ENCODE results near the gene FLOT2.
"Not testable (repeated sequence)": the region's sequence is repeated elsewhere in the genome, so short reads cannot be mapped to it uniquely, and the experiment has no call there.

FLOT2 gene

DNA sequence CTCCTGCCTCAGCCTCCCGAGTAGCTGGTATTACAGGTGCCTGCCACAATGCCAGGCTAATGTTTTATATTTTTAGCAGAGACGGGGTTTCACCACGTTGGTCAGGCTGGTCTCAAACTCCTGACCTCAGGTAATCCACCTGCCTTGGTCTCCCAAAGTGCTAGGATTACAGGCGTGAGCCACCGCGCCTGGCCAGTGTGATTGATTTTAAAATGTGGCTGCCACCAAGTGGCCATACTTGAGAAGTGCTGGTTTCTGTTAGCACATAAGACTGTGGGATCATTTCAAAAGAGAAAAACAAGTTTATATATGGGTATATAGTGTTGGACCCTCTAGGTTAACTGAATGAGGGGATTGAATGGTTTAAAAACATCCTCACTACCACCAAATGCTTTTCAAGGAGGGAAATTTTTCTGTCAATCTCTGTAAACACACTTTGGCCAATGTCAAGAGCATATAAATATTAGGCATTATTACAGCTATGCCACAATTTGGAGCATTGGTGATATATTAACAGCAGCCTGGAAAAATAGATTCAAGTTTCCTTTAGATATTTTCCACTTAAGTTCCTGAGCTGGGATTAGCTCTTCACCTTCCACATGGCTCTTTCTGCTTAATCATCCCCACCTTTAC lies 18.9 kb upstream of the FLOT2 start:
- DNase-seq, result no peak

- DNase-seq, result no peak
Measured at GRCh38 chr17:28912938-28913333, 15.4 kb upstream of the FLOT2 start.

- DNase-seq, result no peak
Measured at GRCh38 chr17:28912281-28912937, 14.9 kb upstream of the FLOT2 start.

- DNase-seq, result no peak
Measured at GRCh38 chr17:28911411-28912045, 14.0 kb upstream of the FLOT2 start.

DNA sequence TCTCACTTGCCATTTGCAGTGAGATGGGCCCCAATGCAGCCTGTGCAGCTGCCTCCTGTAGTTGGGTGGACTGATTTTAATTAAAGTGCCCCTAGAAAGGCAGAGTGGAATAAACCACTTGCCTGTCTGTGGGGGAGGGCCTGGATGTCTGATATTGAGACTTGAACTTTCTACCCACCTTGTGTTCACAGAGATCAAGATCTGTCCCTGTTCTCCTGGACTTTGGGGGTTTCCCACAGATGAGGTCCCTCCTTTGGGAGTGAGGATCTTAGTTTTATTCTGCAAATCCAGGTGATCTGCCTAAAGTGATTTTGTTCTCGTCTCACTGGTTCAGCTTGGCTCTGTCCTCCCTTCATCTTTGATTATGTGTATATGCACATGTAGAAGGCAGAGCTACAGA lies 13.0 kb upstream of the FLOT2 start:
- no peak for DNase-seq

DNA sequence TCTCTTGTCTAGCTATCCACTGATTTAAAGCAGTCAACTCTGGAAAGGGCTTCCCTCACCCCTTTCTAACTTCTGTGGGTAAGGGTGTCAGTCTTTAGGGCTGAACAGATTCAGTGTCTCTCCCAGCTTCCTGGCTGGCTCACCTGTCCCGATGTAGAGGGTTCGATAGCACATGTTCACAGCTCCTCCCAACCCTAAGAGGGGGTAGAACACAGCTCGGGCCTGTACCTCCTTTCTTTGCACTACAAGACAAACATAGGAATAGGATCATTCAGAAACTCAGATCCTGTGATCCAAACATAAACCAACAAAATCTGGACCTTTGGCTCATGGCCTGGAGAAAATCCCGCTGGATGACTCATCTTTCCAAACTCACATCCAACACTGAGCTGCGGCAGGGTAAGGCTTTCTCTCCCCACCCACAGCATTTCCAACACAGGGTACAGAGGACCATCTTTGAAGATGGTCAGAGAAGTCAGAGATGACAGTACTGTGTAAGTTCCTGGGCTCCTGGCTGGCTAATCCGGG lies 11.2 kb upstream of the FLOT2 start:
- DNase-seq, result no peak

- no peak for DNase-seq
Measured at GRCh38 chr17:28907709-28908475, 10.4 kb upstream of the FLOT2 start.

- no peak for DNase-seq
Measured at GRCh38 chr17:28906706-28907438, 9.3 kb upstream of the FLOT2 start.

DNA sequence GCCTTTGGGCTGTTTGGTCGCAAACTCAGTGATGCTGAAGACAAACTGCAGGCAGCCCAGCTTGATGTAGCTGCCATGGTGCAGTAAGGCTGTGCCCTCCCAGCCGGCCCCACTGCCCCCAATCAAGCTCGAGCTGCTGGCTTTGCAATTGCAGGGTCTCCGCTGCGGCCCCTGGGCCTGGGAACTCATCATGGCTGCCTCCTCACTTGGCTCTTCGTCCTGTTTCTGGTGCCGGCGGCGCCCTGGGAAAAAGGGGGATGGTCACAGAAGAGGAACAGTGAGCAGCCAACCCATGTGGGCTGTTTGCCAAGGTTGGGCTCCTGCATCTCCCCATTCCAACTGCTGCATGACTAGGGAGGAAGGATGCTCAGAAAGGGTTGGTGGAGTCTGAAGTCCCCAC lies 8.7 kb upstream of the FLOT2 start:
- no peak for DNase-seq

DNA sequence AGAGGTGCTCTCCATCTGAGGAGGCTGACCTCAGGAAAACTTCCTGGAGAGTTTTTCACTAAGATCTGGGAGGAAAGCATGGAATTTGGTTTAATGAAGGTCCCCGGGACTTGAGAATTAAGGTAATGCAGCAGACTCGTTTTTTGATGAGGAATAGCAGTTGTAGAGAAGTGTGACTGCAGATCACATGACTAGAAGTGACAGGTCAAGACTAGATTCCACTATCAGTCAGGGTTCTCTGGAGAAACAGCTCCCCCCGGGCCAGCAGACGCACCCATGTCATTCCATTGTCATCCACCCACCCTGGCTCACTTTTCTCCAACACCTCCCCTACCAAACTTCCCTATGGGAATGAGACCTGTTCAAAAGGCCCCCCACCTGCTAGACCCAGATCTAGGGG lies 7.3 kb upstream of the FLOT2 start:
- DNase-seq, result no peak

- not testable (repeated sequence) for DNase-seq
Measured at GRCh38 chr17:28903546-28903841, 6.0 kb upstream of the FLOT2 start.

GRCh38 chr17:28902819-28903545 lies 5.4 kb upstream of the FLOT2 start, which contains the start of gene DHRS13:
Gene DHRS13, minus strand, starts transcription at chr17:28903079. Its CDS starts 135 bp downstream, at chr17:28902944.
- peak; percentile 96 for DNase-seq

- peak; percentile 39 for DNase-seq
Measured at GRCh38 chr17:28901866-28902818, 4.6 kb upstream of the FLOT2 start.

DNA sequence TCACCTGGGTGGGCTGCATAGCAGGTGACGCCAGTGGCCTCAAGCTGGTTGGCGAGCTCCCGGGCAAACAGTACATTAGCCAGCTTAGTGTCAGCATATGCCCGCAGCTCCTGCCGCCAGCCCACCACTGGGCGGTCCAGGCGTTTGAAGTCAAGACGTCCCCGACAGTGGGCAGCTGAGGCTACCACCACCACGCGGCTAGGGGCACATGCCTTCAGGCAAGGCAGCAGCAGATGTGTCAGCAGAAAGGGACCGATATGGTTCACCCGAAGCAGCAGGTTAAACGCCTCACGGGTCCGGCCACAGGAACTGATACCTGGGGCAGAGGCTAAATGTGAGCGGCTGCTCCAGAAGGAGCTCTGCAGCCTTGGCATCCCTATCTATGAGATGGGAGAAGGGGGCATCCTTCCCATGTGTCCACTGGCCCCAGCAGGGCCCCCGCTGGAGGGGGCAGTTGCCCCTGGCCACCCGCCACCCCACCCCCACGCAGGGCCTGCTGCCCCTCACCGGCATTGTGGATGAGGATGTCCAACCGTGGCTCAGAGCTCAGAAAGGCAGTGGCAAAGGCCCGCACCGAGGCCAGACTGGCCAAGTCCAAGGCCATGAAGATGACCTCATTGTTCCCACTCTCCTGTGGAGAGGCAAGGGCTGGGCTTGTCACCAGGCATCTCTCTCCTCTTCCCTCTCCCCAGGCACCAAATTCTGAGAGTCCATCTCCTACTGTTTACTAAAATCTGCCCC lies 3.6 kb upstream of the FLOT2 start:
- DNase-seq, result no peak

DNA sequence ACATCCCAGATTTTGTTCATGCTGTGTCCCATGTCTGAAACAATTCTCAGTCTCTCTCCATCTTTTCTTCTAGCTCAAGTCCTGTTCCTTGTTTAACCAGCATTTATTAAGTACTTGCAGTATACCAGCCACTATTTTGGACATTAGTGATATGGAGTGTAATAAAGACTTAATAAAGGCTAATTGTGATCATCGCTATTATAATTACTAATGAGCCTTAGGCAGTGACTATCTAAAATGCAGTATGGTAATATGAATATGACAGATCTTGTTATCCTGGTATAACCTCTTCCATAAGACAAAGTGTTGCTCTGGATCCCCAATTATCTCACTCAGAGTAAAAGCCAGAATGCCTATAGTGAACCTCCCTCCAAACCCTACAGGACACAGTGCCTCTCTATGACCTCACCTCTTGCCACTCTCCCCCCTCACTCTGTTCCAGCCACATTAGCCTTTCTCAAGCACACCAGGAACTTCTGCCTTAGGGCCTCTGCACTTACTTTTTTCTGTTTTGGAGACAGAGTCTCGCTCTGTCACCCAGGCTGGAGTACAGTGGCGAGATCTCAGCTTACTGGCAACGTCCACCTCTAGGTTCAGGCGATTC lies 1.8 kb upstream of the FLOT2 start:
- DNase-seq, result no peak

DNA sequence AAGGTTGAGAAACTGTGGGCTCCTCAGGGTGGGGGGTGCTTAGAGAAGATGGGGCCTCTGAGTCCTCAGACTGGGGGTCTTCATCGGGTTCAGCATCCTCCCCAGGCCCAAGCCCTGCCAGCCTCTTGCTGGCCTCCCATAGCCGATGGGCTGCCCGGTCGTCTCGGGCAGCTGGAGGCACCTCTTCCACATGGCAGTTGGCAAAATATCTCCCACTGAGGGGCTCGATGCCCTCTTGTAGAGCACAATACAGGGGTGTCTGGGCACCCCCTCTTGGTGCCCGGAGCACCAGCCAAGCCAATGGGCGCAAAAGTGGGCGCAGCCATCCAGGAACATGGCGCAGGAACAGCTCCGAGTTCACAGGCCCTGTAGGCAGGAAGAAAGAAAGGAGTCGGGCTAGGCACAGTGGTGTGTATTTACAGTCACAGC lies 1.0 kb upstream of the FLOT2 start:
- DNase-seq, result no peak

DNA sequence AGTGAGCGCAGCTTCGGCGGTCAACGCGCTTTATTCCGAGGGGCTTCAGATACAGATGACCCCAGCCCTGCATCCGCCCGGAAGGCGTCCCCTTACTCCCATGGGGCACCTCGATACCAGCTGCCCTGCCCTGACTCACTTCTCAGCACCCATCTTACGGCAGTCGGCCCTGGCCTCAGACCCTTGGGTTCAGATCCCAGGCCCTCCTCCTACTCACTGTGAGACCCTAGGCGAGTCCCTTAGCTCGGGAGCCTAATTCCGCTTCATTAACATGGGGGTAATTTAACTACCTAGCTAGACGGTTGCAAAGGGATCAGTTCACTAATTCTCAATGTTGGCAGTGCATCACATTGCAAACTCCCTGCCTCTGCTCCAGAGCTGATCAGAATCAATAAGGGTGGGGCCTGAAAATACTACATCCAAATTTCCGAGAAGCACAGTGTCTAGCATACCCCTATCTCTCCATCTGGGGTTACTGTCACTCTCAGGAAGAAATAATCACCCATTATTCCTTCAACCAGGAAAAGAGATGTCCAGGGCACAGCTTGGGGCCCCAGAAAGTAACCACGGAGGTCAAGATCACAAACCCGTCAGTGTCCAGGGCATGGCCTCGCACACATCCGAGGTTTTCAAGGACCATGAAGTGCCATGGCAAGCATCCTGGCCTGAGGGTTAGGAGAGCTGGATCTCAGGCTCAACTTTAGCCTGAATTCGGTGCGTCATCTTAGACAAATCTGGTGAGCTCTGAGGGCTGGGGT lies 415 bp upstream of the FLOT2 start:
- DNase-seq, result no peak

GRCh38 chr17:28896491-28896883 lies 1.0 kb downstream of the FLOT2 start:
- no peak for DNase-seq
